ENCODE measurements around the gene GPR152. TPM values are rescaled to one million over a fixed set of nuclear protein-coding genes. Genes with fewer than 3 reads are reported as not detected.
"Not testable (repeated sequence)": the region's sequence is repeated elsewhere in the genome, so short reads cannot be mapped to it uniquely, and the experiment has no call there.

The GPR152 gene
- total RNA-seq, 1 experiment from 2014 or later = not detected

DNA sequence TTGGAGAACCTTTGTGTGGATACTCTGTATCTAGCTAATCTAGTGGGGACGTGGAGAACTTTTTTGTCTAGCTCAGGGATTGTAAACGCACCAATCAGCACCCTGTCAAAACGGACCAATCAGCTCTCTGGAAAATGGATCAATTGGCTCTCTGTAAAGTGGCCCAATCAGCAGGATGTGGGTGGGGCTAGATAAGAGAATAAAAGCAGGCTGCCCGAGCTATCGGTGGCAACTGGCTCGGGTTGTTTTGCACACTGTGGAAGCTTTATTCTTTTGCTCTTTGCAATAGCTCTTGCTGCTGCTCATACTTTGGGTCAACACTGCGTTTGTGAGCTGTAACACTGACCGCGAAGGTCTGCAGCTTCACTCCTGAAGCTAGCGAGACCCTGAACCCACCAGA lies 24.2 kb upstream of the GPR152 start:
- H3K9me3 Mint-ChIP-seq (ENCODE audit: low read depth, unreplicated experiment); H3K27ac Mint-ChIP-seq (ENCODE audit: unreplicated experiment); H3K4me3 Mint-ChIP-seq (ENCODE audit: low read depth, unreplicated experiment); BruUV-seq (replicated peaks); H3K4me1 Mint-ChIP-seq (ENCODE audit: low read depth, unreplicated experiment); H3K27me3 Mint-ChIP-seq (ENCODE audit: unreplicated experiment); intact Hi-C loops (cut with micrococcal nuclease; ENCODE audit: unreplicated experiment); DNase-seq; H3K36me3 Mint-ChIP-seq (ENCODE audit: insufficient read depth, unreplicated experiment): not testable (repeated sequence)
- CTCF ChIA-PET = interaction anchor here (1.3 kb wide), 1 partner anchor 152 kb away, joined by 3 read pairs; no protein-coding TSS in a partner anchor

DNA sequence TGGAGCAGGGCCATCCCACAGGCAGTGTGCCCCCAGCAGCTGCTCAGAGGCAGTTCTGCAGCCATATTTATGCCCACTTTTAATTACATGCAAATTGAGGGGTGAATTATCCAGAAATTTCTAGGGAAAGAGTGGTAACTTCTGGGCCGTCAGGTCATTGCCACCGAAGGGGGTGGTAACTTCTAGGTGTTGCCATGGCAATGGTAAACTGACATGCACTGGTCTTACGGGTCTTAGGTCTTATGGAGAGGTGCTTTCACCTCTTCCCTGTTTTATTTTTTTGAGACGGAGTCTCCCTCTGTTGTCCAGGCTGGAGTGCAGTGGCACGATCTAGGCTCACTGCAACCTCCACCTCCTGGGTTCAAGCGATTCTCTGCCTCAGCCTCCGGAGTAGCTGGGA lies 20.4 kb upstream of the GPR152 start:
- CTCF ChIA-PET = interaction anchor here (0.6 kb wide), 1 partner anchor 1218 kb away, joined by 4 read pairs; no protein-coding TSS in a partner anchor
- H3K36me3 Mint-ChIP-seq (ENCODE audit: insufficient read depth, unreplicated experiment) = peaks cover 19% of the 10 kb centered on the region
- DNase-seq = no peak
- H3K27me3 Mint-ChIP-seq (ENCODE audit: unreplicated experiment) = peaks cover 10% of the 10 kb centered on the region
- intact Hi-C loops (cut with micrococcal nuclease; ENCODE audit: unreplicated experiment) = no loop called here
- no peaks in the 10 kb centered on the region for H3K9me3 Mint-ChIP-seq (ENCODE audit: low read depth, unreplicated experiment)
- H3K4me1 Mint-ChIP-seq (ENCODE audit: low read depth, unreplicated experiment) = peaks cover 14% of the 10 kb centered on the region
- H3K4me3 Mint-ChIP-seq (ENCODE audit: low read depth, unreplicated experiment) = no peak overlapping the region
- no TSS peak for BruUV-seq (replicated peaks)
- TF ChIP-seq, protein P1, sequence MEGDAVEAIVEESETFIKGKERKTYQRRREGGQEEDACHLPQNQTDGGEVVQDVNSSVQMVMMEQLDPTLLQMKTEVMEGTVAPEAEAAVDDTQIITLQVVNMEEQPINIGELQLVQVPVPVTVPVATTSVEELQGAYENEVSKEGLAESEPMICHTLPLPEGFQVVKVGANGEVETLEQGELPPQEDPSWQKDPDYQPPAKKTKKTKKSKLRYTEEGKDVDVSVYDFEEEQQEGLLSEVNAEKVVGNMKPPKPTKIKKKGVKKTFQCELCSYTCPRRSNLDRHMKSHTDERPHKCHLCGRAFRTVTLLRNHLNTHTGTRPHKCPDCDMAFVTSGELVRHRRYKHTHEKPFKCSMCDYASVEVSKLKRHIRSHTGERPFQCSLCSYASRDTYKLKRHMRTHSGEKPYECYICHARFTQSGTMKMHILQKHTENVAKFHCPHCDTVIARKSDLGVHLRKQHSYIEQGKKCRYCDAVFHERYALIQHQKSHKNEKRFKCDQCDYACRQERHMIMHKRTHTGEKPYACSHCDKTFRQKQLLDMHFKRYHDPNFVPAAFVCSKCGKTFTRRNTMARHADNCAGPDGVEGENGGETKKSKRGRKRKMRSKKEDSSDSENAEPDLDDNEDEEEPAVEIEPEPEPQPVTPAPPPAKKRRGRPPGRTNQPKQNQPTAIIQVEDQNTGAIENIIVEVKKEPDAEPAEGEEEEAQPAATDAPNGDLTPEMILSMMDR (IDR thresholded peaks at IDR 0.05; ENCODE audit: unreplicated experiment) = no peak
- no peak overlapping the region for H3K27ac Mint-ChIP-seq (ENCODE audit: unreplicated experiment)

DNA sequence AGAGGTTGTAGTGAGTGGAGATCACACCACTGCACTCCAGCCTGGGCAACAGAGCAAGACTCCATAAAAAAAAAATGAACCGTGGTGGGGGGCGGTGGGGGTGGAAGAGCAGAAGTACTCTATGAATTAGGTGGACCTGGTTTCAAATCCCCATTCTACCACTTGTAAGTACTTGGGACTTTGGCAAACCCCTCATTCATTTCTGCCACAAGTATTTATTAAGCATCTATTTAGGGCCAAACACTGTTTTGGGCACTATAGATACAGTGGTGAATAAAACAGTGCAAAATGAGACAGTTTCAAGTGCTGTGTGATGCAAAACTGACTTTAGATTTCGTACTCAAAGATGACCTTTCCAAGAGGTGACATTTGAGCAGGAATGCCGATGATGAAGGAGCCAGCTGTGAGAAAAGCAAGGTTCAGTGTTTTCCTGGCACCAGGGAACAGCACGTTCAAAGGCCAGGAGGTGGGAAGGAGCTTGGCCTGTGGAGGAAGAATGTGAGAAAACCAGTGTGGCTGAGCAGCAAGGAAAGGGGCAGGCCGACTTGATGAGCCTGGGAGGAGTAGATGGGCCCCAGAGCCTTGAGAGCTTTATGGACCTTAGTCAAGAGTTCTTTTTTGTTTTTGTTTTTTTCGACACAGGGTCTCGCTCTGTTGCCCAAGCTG lies 17.9 kb upstream of the GPR152 start:
- intact Hi-C loops (cut with micrococcal nuclease; ENCODE audit: unreplicated experiment) = no loop called here
- Mint-ChIP-seq H3K36me3 (ENCODE audit: insufficient read depth, unreplicated experiment) (peaks cover 31% of the 10 kb centered on the region), H3K27ac (ENCODE audit: unreplicated experiment) (peak overlapping the region; percentile 26), H3K4me1 (ENCODE audit: low read depth, unreplicated experiment) (peaks cover 25% of the 10 kb centered on the region), H3K27me3 (ENCODE audit: unreplicated experiment) (peaks cover 10% of the 10 kb centered on the region), H3K4me3 (ENCODE audit: low read depth, unreplicated experiment) (no peak overlapping the region), H3K9me3 (ENCODE audit: low read depth, unreplicated experiment) (no peaks in the 10 kb centered on the region)
- TF ChIP-seq, protein P1 (IDR thresholded peaks at IDR 0.05; ENCODE audit: unreplicated experiment) = no peak
- CTCF ChIA-PET = interaction anchor here (2.6 kb wide), 1 partner anchor 18 kb away, joined by 10 read pairs; the partner anchor contains the start of gene GPR152
- no TSS peak for BruUV-seq (replicated peaks)
- DNase-seq = no peak

DNA sequence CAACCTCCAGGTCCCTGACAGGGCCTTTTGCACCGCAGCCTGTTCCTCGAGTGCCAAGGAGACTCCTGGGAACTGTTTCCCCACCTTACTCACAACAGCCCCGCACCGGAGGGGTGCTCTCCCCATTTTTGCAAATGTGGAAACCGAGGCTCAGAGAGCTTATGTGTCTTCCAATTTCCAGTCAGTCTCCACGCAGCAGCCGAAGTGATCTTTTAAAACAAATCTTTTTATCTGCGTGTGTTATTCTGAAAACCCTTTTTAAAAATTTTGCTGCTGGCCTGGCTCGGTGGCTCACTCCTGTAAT lies 16.9 kb upstream of the GPR152 start:
- no TSS peak for BruUV-seq (replicated peaks)
- intact Hi-C loops (cut with micrococcal nuclease; ENCODE audit: unreplicated experiment) = no loop called here
- TF ChIP-seq, protein P1 (IDR thresholded peaks at IDR 0.05; ENCODE audit: unreplicated experiment) = no peak
- Mint-ChIP-seq H3K36me3 (ENCODE audit: insufficient read depth, unreplicated experiment) (peaks cover 42% of the 10 kb centered on the region), H3K9me3 (ENCODE audit: low read depth, unreplicated experiment) (no peaks in the 10 kb centered on the region), H3K27me3 (ENCODE audit: unreplicated experiment) (peaks cover 10% of the 10 kb centered on the region), H3K4me3 (ENCODE audit: low read depth, unreplicated experiment) (peak overlapping the region; percentile 85), H3K4me1 (ENCODE audit: low read depth, unreplicated experiment) (peaks cover 32% of the 10 kb centered on the region), H3K27ac (ENCODE audit: unreplicated experiment) (no peak overlapping the region)
- no peak for DNase-seq
- CTCF ChIA-PET = interaction anchor here (0.6 to 2.6 kb wide), 3 partner anchors 9 to 68 kb away, joined by 3 to 10 read pairs (median 4); partner anchors contain the start of genes GPR152 and PPP1CA
